ENCODE data around the gene CLEC1A. TPM values are rescaled to one million over a fixed set of nuclear protein-coding genes. Genes with fewer than 3 reads are reported as not detected.

The CLEC1A gene
- total and polyA plus RNA-seq, 2 experiments from 2014 or later, result not detected

GRCh38 chr12:10126413-10126812, 27.6 kb upstream of the CLEC1A start:
- Histone ChIP-seq H3K9me3 (ENCODE audit: low read depth) (no peaks in the 10 kb centered on the region), H3K4me3 (no peak overlapping the region), H3K27me3 (peaks cover 50% of the 10 kb centered on the region), H3K36me3 (no peaks in the 10 kb centered on the region), H3K27ac (no peak overlapping the region), H3K4me1 (ENCODE audit: low read depth) (peaks cover 11% of the 10 kb centered on the region)
- no peak for TF ChIP-seq CTCF (IDR thresholded peaks at IDR 0.05; ENCODE audit: low read depth, low read length)
- DNase-seq (ENCODE audit: low read depth in 1 of 2, low spot score in 1 of 2), result no peak

DNA sequence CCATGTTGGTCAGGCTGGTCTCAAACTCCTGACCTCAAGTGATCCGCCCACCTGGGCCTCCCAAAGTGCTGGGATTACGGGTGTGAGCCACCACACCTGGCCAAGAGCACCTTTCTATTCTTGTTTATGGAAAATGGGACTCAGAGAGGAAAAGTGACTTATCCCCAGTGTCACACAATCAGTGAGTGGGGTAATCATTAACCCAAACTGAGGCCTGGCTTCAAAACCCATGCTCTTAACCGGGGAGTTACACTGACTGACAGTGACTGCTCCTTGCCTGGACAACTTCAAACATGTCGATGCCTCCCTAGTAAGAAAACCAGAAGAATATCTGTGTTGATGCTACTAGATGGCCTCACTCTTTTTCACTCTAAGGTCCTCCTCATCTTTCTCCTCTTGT, 23.9 kb upstream of the CLEC1A start:
- DNase-seq (ENCODE audit: low read depth in 1 of 2, low spot score in 1 of 2), result no peak
- Histone ChIP-seq H3K27me3 (peaks cover 36% of the 10 kb centered on the region), H3K27ac (no peak overlapping the region), H3K9me3 (ENCODE audit: low read depth) (no peaks in the 10 kb centered on the region), H3K36me3 (no peaks in the 10 kb centered on the region), H3K4me1 (ENCODE audit: low read depth) (no peaks in the 10 kb centered on the region), H3K4me3 (no peak overlapping the region)
- no peak for TF ChIP-seq CTCF (IDR thresholded peaks at IDR 0.05; ENCODE audit: low read depth, low read length)

DNA sequence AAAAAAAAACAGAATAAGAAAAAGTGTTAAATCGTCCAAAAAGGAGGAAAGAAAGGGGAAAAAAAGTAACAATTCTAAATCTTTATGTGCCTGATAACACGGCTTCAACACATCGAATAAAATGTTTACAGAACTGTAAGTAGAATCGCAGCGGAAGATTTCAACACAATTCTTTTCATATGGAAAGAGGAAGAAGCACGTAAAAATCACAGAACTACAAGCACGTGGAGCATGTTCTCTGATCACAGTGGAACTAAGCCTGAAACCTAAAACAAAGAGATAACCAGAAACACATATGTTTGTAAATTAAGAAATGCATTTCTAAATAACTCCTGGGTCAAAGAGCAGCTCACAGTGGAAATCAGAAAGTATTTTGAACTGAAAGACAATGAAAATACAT, 22.5 kb upstream of the CLEC1A start:
- H3K9me3 ChIP-seq (ENCODE audit: low read depth), result no peaks in the 10 kb centered on the region
- H3K4me1 ChIP-seq (ENCODE audit: low read depth), result no peaks in the 10 kb centered on the region
- TF ChIP-seq CTCF (IDR thresholded peaks at IDR 0.05; ENCODE audit: low read depth, low read length), result no peak
- no peak overlapping the region for H3K27ac ChIP-seq
- peaks cover 26% of the 10 kb centered on the region for H3K27me3 ChIP-seq
- H3K4me3 ChIP-seq, result no peak overlapping the region
- H3K36me3 ChIP-seq, result no peaks in the 10 kb centered on the region
- no peak for DNase-seq (ENCODE audit: low read depth in 1 of 2, low spot score in 1 of 2)

- TF ChIP-seq CTCF (IDR thresholded peaks at IDR 0.05; ENCODE audit: low read depth, low read length), result no peak
- Histone ChIP-seq H3K4me1 (ENCODE audit: low read depth) (no peaks in the 10 kb centered on the region), H3K27me3 (peaks cover 14% of the 10 kb centered on the region), H3K36me3 (no peaks in the 10 kb centered on the region), H3K9me3 (ENCODE audit: low read depth) (no peaks in the 10 kb centered on the region), H3K4me3 (no peak overlapping the region), H3K27ac (no peak overlapping the region)
- DNase-seq (ENCODE audit: low read depth in 1 of 2, low spot score in 1 of 2), result no peak
These were observed 20.3 kb upstream of the CLEC1A start for GRCh38 chr12:10119066-10119465.

- DNase-seq (ENCODE audit: low read depth in 1 of 2, low spot score in 1 of 2), result no peak
- no peaks in the 10 kb centered on the region for H3K36me3 ChIP-seq
- H3K4me1 ChIP-seq (ENCODE audit: low read depth), result no peaks in the 10 kb centered on the region
- H3K27ac ChIP-seq, result no peak overlapping the region
- peaks cover 14% of the 10 kb centered on the region for H3K27me3 ChIP-seq
- no peak overlapping the region for H3K4me3 ChIP-seq
- TF ChIP-seq CTCF (IDR thresholded peaks at IDR 0.05; ENCODE audit: low read depth, low read length), result no peak
- no peaks in the 10 kb centered on the region for H3K9me3 ChIP-seq (ENCODE audit: low read depth)
These were observed 17.1 kb upstream of the CLEC1A start for GRCh38 chr12:10115890-10116289.

- Histone ChIP-seq H3K4me3 (no peak overlapping the region), H3K27ac (no peak overlapping the region), H3K27me3 (peaks cover 14% of the 10 kb centered on the region), H3K9me3 (ENCODE audit: low read depth) (no peaks in the 10 kb centered on the region), H3K4me1 (ENCODE audit: low read depth) (no peaks in the 10 kb centered on the region), H3K36me3 (no peaks in the 10 kb centered on the region)
- no peak for TF ChIP-seq CTCF (IDR thresholded peaks at IDR 0.05; ENCODE audit: low read depth, low read length)
- DNase-seq (ENCODE audit: low read depth in 1 of 2, low spot score in 1 of 2), result no peak
These were observed 16.5 kb upstream of the CLEC1A start for GRCh38 chr12:10115311-10115710.
